Measurements from ENCODE around the gene TMEM145. TPM values are rescaled to one million over a fixed set of nuclear protein-coding genes. Genes with fewer than 3 reads are reported as not detected.

The TMEM145 gene
- polyA plus RNA-seq, 3 donors, result not detected

- peak in 2 of 3 donors; percentile 27 to 34 for DNase-seq
- Histone ChIP-seq H3K4me2 (replicated peaks; ENCODE audit: extremely low read depth, low read length, poor library complexity, severe bottlenecking) (peak overlapping the region; percentile 91), H3K27ac (ENCODE audit: low read depth in 1 of 2, low read length in 2 of 2) (no peak overlapping the region), H4K20me1 (ENCODE audit: insufficient read depth, low read length) (no peaks in the 10 kb centered on the region), H3K27me3 (ENCODE audit: control insufficient read depth in 2 of 2, insufficient read depth in 2 of 2, low read length in 2 of 2) (peaks cover 24 to 34% of the 10 kb centered on the region in 2 donors), H3K36me3 (replicated peaks in 1 of 2; ENCODE audit: control insufficient read depth in 1 of 2, insufficient read depth in 2 of 2, low read length in 2 of 2) (no peaks in the 10 kb centered on the region), H3K9ac (ENCODE audit: insufficient read depth, low read length, poor library complexity, severe bottlenecking) (no peak overlapping the region), H3K4me1 (ENCODE audit: control insufficient read depth in 1 of 2, insufficient read depth in 2 of 2, low read length in 2 of 2) (peaks cover 14 to 27% of the 10 kb centered on the region in 2 donors), H3K4me3 (replicated peaks in 1 of 3; ENCODE audit: low read depth in 2 of 3, low read length in 3 of 3) (peak overlapping the region in 1 of 3 experiments; percentile 96), H2AFZ (ENCODE audit: insufficient read depth, low read depth, low read length, poor library complexity, severe bottlenecking) (peak overlapping the region; percentile 99), H3K9me3 (replicated peaks in 1 of 2; ENCODE audit: control insufficient read depth in 1 of 2, insufficient read depth in 1 of 2, low read length in 2 of 2) (peaks cover 0 to 7% of the 10 kb centered on the region in 2 donors), H3K79me2 (ENCODE audit: insufficient read depth, low read length) (peaks cover 9% of the 10 kb centered on the region)
- peaks cover 41 to 55% (median 51%) of the 10 kb centered on the region in 3 donors for H3K27me3 Mint-ChIP-seq (ENCODE audit: low read depth in 3 of 3)
- peaks cover 0 to 11% (median 8%) of the 10 kb centered on the region in 7 donors for H3K9me3 Mint-ChIP-seq
- no peak for TF ChIP-seq CTCF (IDR thresholded peaks at IDR 0.05)
- peak overlapping the region; percentile 43 to 93 for H3K4me3 Mint-ChIP-seq
- intact Hi-C loops (cut with micrococcal nuclease), result loop anchor here (2.0 to 10.0 kb wide), 2 partner anchors 73 to 189 kb away; partner anchors contain the start of gene POU2F2 (in 1 of the 2)
- WGBS (ENCODE audit: insufficient coverage), result 3% methylated on average over 74 of the region's 92 CpGs
- peaks cover 4 to 8% of the 10 kb centered on the region in 2 donors for H3K36me3 Mint-ChIP-seq
- H3K27ac Mint-ChIP-seq, result no peak overlapping the region
- H3K4me1 Mint-ChIP-seq, result peaks cover 25% of the 10 kb centered on the region
These were observed 10.9 kb downstream of the TMEM145 start for GRCh38 chr19:42323852-42324654.

GRCh38 chr19:42324655-42325307, 11.7 kb downstream of the TMEM145 start:
- intact Hi-C loops (cut with micrococcal nuclease), result loop anchor here (1.0 to 10.0 kb wide), 4 partner anchors 72 to 217 kb away; partner anchors contain the start of gene POU2F2 (in 1 of the 2)
- no peak for DNase-seq
- Histone ChIP-seq H3K27me3 (ENCODE audit: control insufficient read depth in 2 of 2, insufficient read depth in 2 of 2, low read length in 2 of 2) (peaks cover 24 to 34% of the 10 kb centered on the region in 2 donors), H3K4me3 (replicated peaks in 1 of 3; ENCODE audit: low read depth in 2 of 3, low read length in 3 of 3) (peak overlapping the region in 1 of 3 experiments; percentile 96), H4K20me1 (ENCODE audit: insufficient read depth, low read length) (no peaks in the 10 kb centered on the region), H3K27ac (ENCODE audit: low read depth in 1 of 2, low read length in 2 of 2) (no peak overlapping the region), H3K9me3 (replicated peaks in 1 of 2; ENCODE audit: control insufficient read depth in 1 of 2, insufficient read depth in 1 of 2, low read length in 2 of 2) (peaks cover 0 to 7% of the 10 kb centered on the region in 2 donors), H3K36me3 (replicated peaks in 1 of 2; ENCODE audit: control insufficient read depth in 1 of 2, insufficient read depth in 2 of 2, low read length in 2 of 2) (no peaks in the 10 kb centered on the region), H3K9ac (ENCODE audit: insufficient read depth, low read length, poor library complexity, severe bottlenecking) (no peak overlapping the region), H3K79me2 (ENCODE audit: insufficient read depth, low read length) (peaks cover 9% of the 10 kb centered on the region), H2AFZ (ENCODE audit: insufficient read depth, low read depth, low read length, poor library complexity, severe bottlenecking) (peak overlapping the region; percentile 99), H3K4me2 (replicated peaks; ENCODE audit: extremely low read depth, low read length, poor library complexity, severe bottlenecking) (peak overlapping the region; percentile 91), H3K4me1 (ENCODE audit: control insufficient read depth in 1 of 2, insufficient read depth in 2 of 2, low read length in 2 of 2) (peaks cover 14 to 27% of the 10 kb centered on the region in 2 donors)
- Mint-ChIP-seq H3K27ac (peak overlapping the region in 4 of 7 donors; percentile 42 to 66 (median 49)), H3K4me3 (peak overlapping the region; percentile 84 to 93), H3K36me3 (peaks cover 4 to 8% of the 10 kb centered on the region in 2 donors), H3K27me3 (ENCODE audit: low read depth in 3 of 3) (peaks cover 39 to 51% (median 50%) of the 10 kb centered on the region in 3 donors), H3K4me1 (peaks cover 27% of the 10 kb centered on the region), H3K9me3 (peaks cover 0 to 11% (median 8%) of the 10 kb centered on the region in 7 donors)
- TF ChIP-seq CTCF (IDR thresholded peaks at IDR 0.05), result peak; percentile 80
- 3% methylated on average over 28 of the region's 38 CpGs for WGBS (ENCODE audit: insufficient coverage)
